ENCODE data around the gene YIPF5.

- TF ChIP-seq POLR2AphosphoS5 (IDR thresholded peaks at IDR 0.05) (no peak), CTCF (IDR thresholded peaks at IDR 0.05) (no peak), EP300 (IDR thresholded peaks at IDR 0.05) (no peak), POLR2A (IDR thresholded peaks at IDR 0.05) (no peak)
Measured at GRCh38 chr5:144120661-144121180, 49.7 kb downstream of the YIPF5 start.

Measured in upper lobe of left lung (tissue), 4 donors.